Measurements from ENCODE around the gene IGFN1. TPM values are rescaled to one million over a fixed set of nuclear protein-coding genes. Genes with fewer than 3 reads are reported as not detected.
A peak's percentile ranks its signal among the peaks of the same experiment; 100 is the strongest.

IGFN1 gene
- total and polyA plus RNA-seq, 2 of the 4 experiments (the other 2 are of a cell fraction) = 0.05 TPM; not detected in 1

- dilution Hi-C loops (cut with HindIII; ENCODE audit: low sequenced_read_pairs, unreplicated experiment) = no loop called here
- H2AK5ac ChIP-seq (ENCODE audit: low read depth, low read length) = no peak overlapping the region
- CTCF ChIA-PET = no interaction called here
Measured at GRCh38 chr1:201206176-201206575, 15.6 kb downstream of the IGFN1 start.

More at GRCh38 chr1:201206176-201206575, 15.6 kb downstream of the IGFN1 start:
- peaks cover 67% of the 10 kb centered on the region for H3K27me3 ChIP-seq (ENCODE audit: control insufficient read depth, insufficient read depth, low read length)
- no peak overlapping the region for H4K8ac ChIP-seq (ENCODE audit: low read depth in 2 of 2, low read length in 2 of 2)
- H3K14ac ChIP-seq (replicated peaks; ENCODE audit: low read depth, low read length) = no peak overlapping the region
- H2BK120ac ChIP-seq (ENCODE audit: low read depth, low read length) = no peak overlapping the region
- no peaks in the 10 kb centered on the region for H3K9me1 ChIP-seq (ENCODE audit: insufficient read depth, low read length)
- H2AK9ac ChIP-seq (replicated peaks; ENCODE audit: low read depth, low read length, poor library complexity) = peak overlapping the region; percentile 61
- BruUV-seq (replicated peaks) = no TSS peak
- no peak overlapping the region for H2AFZ ChIP-seq (replicated peaks; ENCODE audit: low read length, poor library complexity)
- in situ Hi-C loops (cut with MboI; ENCODE audit: low sequenced_read_pairs) (no loop called here), intact Hi-C loops (cut with micrococcal nuclease) (no loop called here)
- H3K56ac ChIP-seq (ENCODE audit: extremely low read depth, insufficient read depth, low read length) = no peak overlapping the region
- H3K4me3 ChIP-seq (ENCODE audit: insufficient read depth, low read depth, low read length) = no peak overlapping the region
- no peak overlapping the region for H3K4me2 ChIP-seq (ENCODE audit: low read depth, low read length)
- H3K4ac ChIP-seq (ENCODE audit: low read depth, low read length) = no peak overlapping the region
- 36% methylated on average over 2 of the region's 4 CpGs; no CpG with 5 or more reads in 1 of the 2 experiments for WGBS, 2 experiments (ENCODE audit: extremely low coverage in 2 of 2, insufficient read length in 1 of 2)
- H4K20me1 ChIP-seq (ENCODE audit: insufficient read depth, low read length) = no peaks in the 10 kb centered on the region
- no peak for ATAC-seq (ENCODE audit: low read depth)
- no peaks in the 10 kb centered on the region for H3K9me3 ChIP-seq (ENCODE audit: control insufficient read depth, insufficient read depth, low read length)
- no peaks in the 10 kb centered on the region for H3K79me1 ChIP-seq (ENCODE audit: low read depth in 1 of 2, low read length in 2 of 2)
- H2BK20ac ChIP-seq (ENCODE audit: low read depth, low read length) = no peak overlapping the region
- POLR2A ChIA-PET (ENCODE audit: unreplicated experiment) = no interaction called here
- TF ChIP-seq, protein P1, sequence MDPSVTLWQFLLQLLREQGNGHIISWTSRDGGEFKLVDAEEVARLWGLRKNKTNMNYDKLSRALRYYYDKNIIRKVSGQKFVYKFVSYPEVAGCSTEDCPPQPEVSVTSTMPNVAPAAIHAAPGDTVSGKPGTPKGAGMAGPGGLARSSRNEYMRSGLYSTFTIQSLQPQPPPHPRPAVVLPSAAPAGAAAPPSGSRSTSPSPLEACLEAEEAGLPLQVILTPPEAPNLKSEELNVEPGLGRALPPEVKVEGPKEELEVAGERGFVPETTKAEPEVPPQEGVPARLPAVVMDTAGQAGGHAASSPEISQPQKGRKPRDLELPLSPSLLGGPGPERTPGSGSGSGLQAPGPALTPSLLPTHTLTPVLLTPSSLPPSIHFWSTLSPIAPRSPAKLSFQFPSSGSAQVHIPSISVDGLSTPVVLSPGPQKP (IDR thresholded peaks at IDR 0.05; ENCODE audit: borderline replicate concordance, low read depth, low read length) = no peak
- no peak for TF ChIP-seq RFX5 (IDR thresholded peaks at IDR 0.05; ENCODE audit: low read depth, low read length)
- no peak for TF ChIP-seq FOS (IDR thresholded peaks at IDR 0.05; ENCODE audit: low read depth, low read length)
- no peak for TF ChIP-seq USF2 (IDR thresholded peaks at IDR 0.05; ENCODE audit: low read depth, low read length)
- TF ChIP-seq CHD1 (IDR thresholded peaks at IDR 0.05; ENCODE audit: low read depth, low read length) = no peak
- TF ChIP-seq NFE2L2 (IDR thresholded peaks at IDR 0.05; ENCODE audit: low read depth, low read length) = no peak
- TF ChIP-seq MXI1 (IDR thresholded peaks at IDR 0.05; ENCODE audit: borderline replicate concordance, low read depth, low read length) = no peak
- TF ChIP-seq POLR2A (IDR thresholded peaks at IDR 0.05; ENCODE audit: low read depth, low read length) = no peak
- TF ChIP-seq, protein P2, sequence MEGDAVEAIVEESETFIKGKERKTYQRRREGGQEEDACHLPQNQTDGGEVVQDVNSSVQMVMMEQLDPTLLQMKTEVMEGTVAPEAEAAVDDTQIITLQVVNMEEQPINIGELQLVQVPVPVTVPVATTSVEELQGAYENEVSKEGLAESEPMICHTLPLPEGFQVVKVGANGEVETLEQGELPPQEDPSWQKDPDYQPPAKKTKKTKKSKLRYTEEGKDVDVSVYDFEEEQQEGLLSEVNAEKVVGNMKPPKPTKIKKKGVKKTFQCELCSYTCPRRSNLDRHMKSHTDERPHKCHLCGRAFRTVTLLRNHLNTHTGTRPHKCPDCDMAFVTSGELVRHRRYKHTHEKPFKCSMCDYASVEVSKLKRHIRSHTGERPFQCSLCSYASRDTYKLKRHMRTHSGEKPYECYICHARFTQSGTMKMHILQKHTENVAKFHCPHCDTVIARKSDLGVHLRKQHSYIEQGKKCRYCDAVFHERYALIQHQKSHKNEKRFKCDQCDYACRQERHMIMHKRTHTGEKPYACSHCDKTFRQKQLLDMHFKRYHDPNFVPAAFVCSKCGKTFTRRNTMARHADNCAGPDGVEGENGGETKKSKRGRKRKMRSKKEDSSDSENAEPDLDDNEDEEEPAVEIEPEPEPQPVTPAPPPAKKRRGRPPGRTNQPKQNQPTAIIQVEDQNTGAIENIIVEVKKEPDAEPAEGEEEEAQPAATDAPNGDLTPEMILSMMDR (conservative IDR thresholded peaks at IDR 0.05; ENCODE audit: low read depth, low read length) = no peak
- no peak for TF ChIP-seq MAFK (IDR thresholded peaks at IDR 0.05; ENCODE audit: low read depth, low read length)
- no peak for TF ChIP-seq MAZ (IDR thresholded peaks at IDR 0.05; ENCODE audit: borderline replicate concordance, low read depth, low read length)
- no peak for TF ChIP-seq SMC3 (IDR thresholded peaks at IDR 0.05; ENCODE audit: low read depth, low read length)
- TF ChIP-seq CEBPB (IDR thresholded peaks at IDR 0.05; ENCODE audit: low read depth, low read length) = no peak
- no peak for TF ChIP-seq BHLHE40 (IDR thresholded peaks at IDR 0.05; ENCODE audit: low read depth, low read length)
- no peak for TF ChIP-seq RAD21 (IDR thresholded peaks at IDR 0.05; ENCODE audit: low read length)
- no peak for TF ChIP-seq RCOR1 (IDR thresholded peaks at IDR 0.05; ENCODE audit: insufficient replicate concordance, low read length)
- H3K23ac ChIP-seq (ENCODE audit: low read depth, low read length) = no peak overlapping the region
- H3K18ac ChIP-seq (ENCODE audit: low read depth, low read length) = no peak overlapping the region
- H3K9ac ChIP-seq (ENCODE audit: low read depth, low read length) = no peak overlapping the region
- no peak overlapping the region for H4K91ac ChIP-seq (ENCODE audit: insufficient read depth, low read depth, low read length)
- H3K4me1 ChIP-seq (ENCODE audit: control insufficient read depth, insufficient read depth, low read length) = no peaks in the 10 kb centered on the region
- H2BK15ac ChIP-seq (ENCODE audit: low read depth, low read length) = no peak overlapping the region
- H3K36me3 ChIP-seq (ENCODE audit: control insufficient read depth, insufficient read depth, low read length) = no peaks in the 10 kb centered on the region
- no peak overlapping the region for H2BK5ac ChIP-seq (ENCODE audit: low read depth, low read length, poor library complexity, severe bottlenecking)
- no peak overlapping the region for H3K27ac ChIP-seq (ENCODE audit: insufficient read depth, low read length)
- DNase-seq = no peak
- no peak overlapping the region for H4K5ac ChIP-seq (ENCODE audit: low read depth, low read length)
